Activated naive CD8-positive, alpha-beta T cell treated with anti-CD3 and anti-CD28 coated beads, Interleukin-2, amount 10 ng/mL, durations not matched to agents 7 days and 5 days (primary cell): ENCODE data around the gene SCG2. TPM values are rescaled to one million over a fixed set of nuclear protein-coding genes. Genes with fewer than 3 reads are reported as not detected.

Experiments
- total RNA-seq, 2 experiments: library from RNA; stranded (reverse); gene quantifications; one replicate each; pipeline ENCODE4 v1.2.3, GENCODE V29; 2021

Gene SCG2
- total RNA-seq, 2 experiments from 2014 or later: not detected

Other genes starting within 250 kb of the SCG2 start
- gene AP1S3, start 235.2 kb upstream of the SCG2 start, total RNA-seq: 1 to 10 TPM; 5.8 to 6.3 TPM